Erythroblast (primary cell): ENCODE measurements around the gene PROSER3.

ENCODE experiments used
- GATA1 ChIP-seq: IDR thresholded peaks from 2 replicates; pipeline ENCODE4 v1.6.1; 2011; ENCODE audit warnings: low read depth, mild to moderate bottlenecking, control low read depth, low read length, moderate library complexity
- POLR2A ChIP-seq: IDR thresholded peaks from 2 replicates; pipeline ENCODE4 v1.6.1; 2011; ENCODE audit warnings: mild to moderate bottlenecking, low read length

DNA sequence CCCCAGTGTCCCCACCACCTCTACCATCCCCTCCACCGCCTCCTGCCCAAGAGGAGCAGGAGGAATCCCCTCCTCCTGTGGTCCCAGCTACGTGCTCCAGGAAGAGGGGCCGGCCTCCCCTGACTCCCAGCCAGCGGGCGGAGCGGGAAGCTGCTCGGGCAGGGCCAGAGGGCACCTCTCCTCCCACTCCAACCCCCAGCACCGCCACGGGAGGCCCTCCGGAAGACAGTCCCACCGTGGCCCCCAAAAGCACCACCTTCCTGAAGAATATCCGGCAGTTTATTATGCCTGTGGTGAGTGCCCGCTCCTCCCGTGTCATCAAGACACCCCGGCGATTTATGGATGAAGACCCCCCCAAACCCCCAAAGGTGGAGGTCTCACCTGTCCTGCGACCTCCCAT is 37.3 kb upstream of the PROSER3 start:
- TF ChIP-seq POLR2A (no peak), GATA1 (no peak)
